Stimulated activated CD8-positive, alpha-beta memory T cell treated with anti-CD3 and anti-CD28 coated beads, Interleukin-12 subunit alpha, Interleukin-12 subunit beta, amount 100 ng/mL, for 4 hours (primary cell): Measurements from ENCODE around the gene CA10.

Source experiments
- DNase-seq: peaks from one replicate; pipeline ENCODE4 v3.0.0-alpha.2; 2020; ENCODE audit warnings: low read depth

The CA10 gene

GRCh38 chr17:51676691-51677487 is 481.6 kb downstream of the CA10 start:
- no peak for DNase-seq

GRCh38 chr17:51674579-51675255 is 483.8 kb downstream of the CA10 start:
- DNase-seq, result no peak

GRCh38 chr17:51673070-51673469 is 485.4 kb downstream of the CA10 start:
- DNase-seq, result no peak

GRCh38 chr17:51672065-51672464 is 486.4 kb downstream of the CA10 start:
- no peak for DNase-seq

GRCh38 chr17:51670899-51671298 is 487.6 kb downstream of the CA10 start:
- no peak for DNase-seq

GRCh38 chr17:51668963-51669246 is 489.6 kb downstream of the CA10 start:
- DNase-seq, result no peak

- no peak for DNase-seq
Measured at GRCh38 chr17:51668155-51668962, 490.2 kb downstream of the CA10 start.

- no peak for DNase-seq
Measured at GRCh38 chr17:51667706-51668083, 490.8 kb downstream of the CA10 start.

DNA sequence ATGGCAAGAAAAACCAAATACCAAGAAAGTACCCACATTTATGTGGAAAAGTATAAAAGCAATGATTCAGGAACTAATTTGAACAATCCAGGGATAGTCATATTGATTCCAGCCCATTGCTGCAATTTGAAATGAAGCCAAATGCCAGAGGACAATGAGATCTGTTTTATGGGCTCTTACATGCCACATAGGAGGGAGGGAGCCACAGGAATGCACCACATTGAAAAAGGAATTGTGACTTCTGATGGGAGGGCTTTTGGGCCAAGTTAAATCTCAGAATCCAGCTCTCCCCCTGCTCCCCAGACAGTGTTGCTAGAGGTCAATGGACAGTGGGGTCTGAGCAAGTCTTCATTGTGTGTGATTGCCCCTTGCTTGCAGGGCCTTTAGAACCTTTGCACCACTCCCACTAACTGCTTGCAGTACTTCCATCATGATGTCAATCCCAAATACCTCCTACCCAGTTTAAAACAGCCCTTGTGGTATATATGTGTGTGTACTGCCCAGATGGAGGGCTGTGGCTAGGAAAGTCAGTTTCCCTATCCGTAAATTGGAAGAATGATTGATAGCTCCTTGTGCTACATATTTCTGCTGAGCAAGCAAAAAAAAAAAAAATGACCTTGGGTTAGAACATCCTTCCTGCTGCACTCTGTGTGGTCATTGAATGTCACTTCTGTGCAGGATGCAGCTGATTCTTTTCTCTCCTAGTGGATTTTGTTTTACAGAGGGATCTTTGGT is 491.4 kb downstream of the CA10 start:
- no peak for DNase-seq

DNA sequence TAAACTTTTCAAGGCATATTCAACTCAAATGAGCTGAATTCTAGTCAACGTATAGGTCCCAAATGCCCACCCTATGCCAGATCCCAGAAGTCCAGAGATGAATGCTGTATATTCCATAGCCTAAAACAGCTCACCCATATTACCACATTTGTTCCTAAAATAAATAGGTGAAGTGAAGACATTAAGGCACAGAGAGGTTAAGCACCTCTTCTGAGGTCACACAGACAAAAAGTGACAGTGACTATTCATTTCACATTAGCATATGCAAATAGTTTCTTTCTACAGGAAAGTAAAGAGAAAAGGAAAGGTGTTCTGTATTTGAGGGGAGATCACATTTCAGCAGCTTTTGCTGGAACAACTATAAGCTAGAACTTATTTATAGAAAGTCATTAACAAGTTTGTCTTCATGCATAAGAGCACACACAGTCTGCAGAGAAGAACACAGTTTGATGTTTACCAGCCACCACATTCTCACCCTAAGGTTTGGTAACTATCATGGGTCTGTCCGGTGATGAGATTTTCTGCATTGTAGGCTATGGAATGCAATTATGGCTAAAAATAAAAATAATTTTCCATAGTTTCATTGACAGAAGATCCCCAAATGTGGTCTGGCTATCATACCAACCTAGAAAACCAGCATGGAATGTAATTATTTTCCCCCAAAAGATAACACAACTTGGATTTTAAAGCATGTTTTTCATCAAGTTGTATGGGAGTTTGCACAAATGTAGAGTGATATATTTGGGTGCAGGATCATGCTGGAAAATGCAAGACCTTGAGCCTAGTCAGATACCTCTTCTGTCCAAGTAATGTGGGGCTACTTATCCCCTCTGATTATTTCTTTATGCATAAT is 496.1 kb downstream of the CA10 start:
- no peak for DNase-seq

- DNase-seq, result no peak
Measured at GRCh38 chr17:51661403-51661802, 497.1 kb downstream of the CA10 start.

- no peak for DNase-seq
Measured at GRCh38 chr17:51660266-51660665, 498.2 kb downstream of the CA10 start.

DNA sequence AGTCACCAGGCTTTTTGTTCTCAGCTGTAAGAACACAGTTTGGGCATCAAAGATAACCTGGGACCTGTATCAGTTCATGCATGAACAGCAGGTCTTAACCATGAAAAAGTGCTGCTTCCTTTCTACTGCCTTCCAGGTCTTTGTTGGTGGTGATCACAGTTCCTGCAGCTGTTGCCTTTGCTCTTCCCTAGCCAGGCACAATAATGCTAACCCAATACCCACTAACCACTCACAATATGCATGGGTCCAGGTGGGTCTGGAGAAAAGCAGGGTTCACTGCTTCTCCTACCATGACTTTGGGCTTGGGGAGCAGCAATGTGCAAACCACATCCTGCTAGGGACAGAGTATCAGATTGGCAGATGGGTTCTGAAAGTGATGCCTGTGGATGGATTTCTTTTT is 501.3 kb downstream of the CA10 start:
- no peak for DNase-seq

- no peak for DNase-seq
Measured at GRCh38 chr17:51653878-51654277, 504.6 kb downstream of the CA10 start.

DNA sequence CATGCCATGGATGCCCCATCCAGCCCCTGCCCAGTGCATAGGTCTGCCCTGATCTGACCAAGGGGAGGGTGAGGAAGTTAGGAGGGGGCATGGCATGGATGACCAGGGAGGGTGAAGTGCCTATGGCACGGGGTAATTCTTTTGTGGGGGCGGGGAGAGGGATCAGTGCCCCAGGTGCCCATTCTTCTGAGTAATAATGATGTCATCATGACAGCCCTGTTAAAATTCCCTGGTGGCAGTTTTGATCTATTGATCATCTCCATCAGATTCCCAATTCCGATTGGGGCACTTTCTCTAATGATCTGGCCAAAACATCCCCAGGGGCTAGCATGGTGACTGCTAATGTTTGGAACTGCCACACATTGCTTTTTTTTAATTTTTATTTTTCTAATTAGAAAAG is 506.0 kb downstream of the CA10 start:
- no peak for DNase-seq

GRCh38 chr17:51651513-51652298 is 506.8 kb downstream of the CA10 start:
- DNase-seq, result no peak

- no peak for DNase-seq
Measured at GRCh38 chr17:51650772-51651171, 507.7 kb downstream of the CA10 start.

GRCh38 chr17:51650202-51650601 is 508.3 kb downstream of the CA10 start:
- no peak for DNase-seq

DNA sequence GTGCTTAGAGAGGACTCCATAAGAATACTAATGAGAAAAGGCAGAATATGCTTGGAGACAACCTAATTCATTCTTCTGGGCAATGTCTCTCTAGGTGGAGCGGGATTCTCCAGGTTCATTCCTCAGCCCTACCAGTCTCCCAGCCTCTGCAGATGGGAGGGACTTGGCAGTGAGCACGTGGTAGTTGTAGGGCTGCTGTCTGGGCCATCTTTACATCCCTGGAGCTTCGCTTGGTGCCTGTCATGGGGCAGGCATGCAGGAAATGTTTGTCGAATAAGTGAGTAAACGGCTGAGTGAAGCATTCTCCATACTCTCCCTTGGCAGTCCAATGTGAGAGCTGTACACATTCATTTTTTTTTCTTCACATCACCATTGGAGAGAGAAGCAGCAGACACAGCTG is 510.7 kb downstream of the CA10 start:
- DNase-seq, result no peak

DNA sequence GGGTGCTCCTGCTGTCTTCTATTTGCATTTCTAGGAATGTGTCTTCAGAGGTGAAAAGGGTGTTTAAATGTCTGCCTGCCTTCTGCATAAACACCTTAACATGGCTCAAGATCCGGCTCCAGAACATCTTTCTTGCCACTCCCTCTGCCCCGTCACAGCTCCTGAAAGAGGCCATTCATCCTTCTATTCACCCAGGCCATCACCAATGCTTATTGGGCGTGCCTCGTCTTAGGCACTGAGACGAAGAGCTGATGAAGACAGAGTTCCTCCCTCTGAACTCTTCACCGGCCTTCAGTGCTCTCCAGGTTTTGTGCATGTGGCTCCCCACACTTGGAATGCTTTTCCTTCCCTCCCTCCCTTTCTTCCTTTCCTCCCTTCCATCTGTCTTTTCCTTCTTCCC is 511.4 kb downstream of the CA10 start:
- no peak for DNase-seq

DNA sequence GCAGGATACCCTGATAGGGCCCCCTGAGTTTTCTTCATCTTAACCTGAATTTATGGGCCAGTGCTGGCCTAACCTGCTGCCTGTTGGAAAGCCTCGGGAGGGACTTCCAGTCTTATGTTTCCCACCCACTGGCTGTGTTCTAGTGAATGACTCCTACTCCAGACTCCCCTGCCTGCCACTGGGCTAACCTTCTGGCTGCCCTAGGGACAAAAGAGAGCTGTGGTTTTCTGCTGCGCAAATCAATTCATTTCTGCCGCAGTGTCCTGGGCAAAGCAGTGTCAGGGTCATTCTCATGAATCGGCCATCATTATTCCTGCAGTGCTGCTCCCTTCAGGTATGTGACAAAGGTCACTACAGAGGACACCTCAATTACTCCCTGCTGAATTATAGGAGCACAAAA is 512.0 kb downstream of the CA10 start:
- no peak for DNase-seq
